Vagina (tissue), 2 donors: ENCODE data around the gene TATDN2. TPM values are rescaled to one million over a fixed set of nuclear protein-coding genes. Genes with fewer than 3 reads are reported as not detected.

Experiments
- DNase-seq, 2 donors: peaks; one replicate each; pipeline ENCODE4 v3.0.0-alpha.2; 2017; ENCODE audit errors: extremely low spot score in 2 of 2
- H3K27ac ChIP-seq: fragments of 200-600 bp; sonication (generic); one replicate; pipeline ENCODE4 v1.5.1; 2019
- H3K27me3 ChIP-seq: fragments of 200-600 bp; sonication (generic); one replicate; pipeline ENCODE4 v1.5.1; 2019
- H3K36me3 ChIP-seq, 2 donors: fragments of 200-600 bp; sonication (generic); one replicate each; pipeline ENCODE4 v1.5.1; 2017 to 2019
- H3K4me1 ChIP-seq: fragments of 200-600 bp; sonication (generic); one replicate; pipeline ENCODE4 v1.5.1; 2019
- H3K4me3 ChIP-seq, 2 donors: fragments of 200-600 bp; sonication (generic); 1 replicate in 1 of 2; 2 replicates in 1 of 2; pipeline ENCODE4 v1.5.1; 2016 to 2019
- H3K9me3 ChIP-seq: fragments of 200-600 bp; sonication (generic); one replicate; pipeline ENCODE4 v1.5.1; 2019
- CTCF ChIP-seq, 3 experiments: fragments of 450-650 bp in 2 of 3; fragments of 200-600 bp in 1 of 3; sonication (generic) in 1 of 3; IDR thresholded peaks; one replicate each; pipeline ENCODE4 v1.5.1; 2017 to 2019; ENCODE audit warnings: antibody characterized with exemption in 3 of 3, mild to moderate bottlenecking in 2 of 3, moderate library complexity in 2 of 3
- POLR2A ChIP-seq, 2 donors: fragments of 450-650 bp; IDR thresholded peaks; one replicate each; pipeline ENCODE4 v1.6.1; 2017; ENCODE audit warnings: antibody characterized with exemption in 2 of 2, mild to moderate bottlenecking in 2 of 2, moderate library complexity in 2 of 2
- POLR2AphosphoS5 ChIP-seq, 2 donors: sonication (generic); formaldehyde crosslinking; IDR thresholded peaks; one replicate each; pipeline ENCODE4 v1.9.0; 2017; ENCODE audit warnings: antibody characterized with exemption in 2 of 2, mild to moderate bottlenecking in 2 of 2, low read depth in 1 of 2; ENCODE audit not compliant: insufficient read depth in 1 of 2
- intact Hi-C: fragments of 100-400 bp; cut with DNase I; formaldehyde crosslinking; loops from one replicate; pipeline ENCODE4 v1.15.1; 2023
- total RNA-seq: library from RNA; depleted of rRNA; stranded (reverse); fragments of >200 nt; gene quantifications from one replicate; pipeline ENCODE4 v1.2.3, GENCODE V29; 2016

TATDN2 gene
- total RNA-seq, 1 donor from 2014 or later = 34.4 TPM

- TF ChIP-seq POLR2AphosphoS5 (IDR thresholded peaks at IDR 0.05; ENCODE audit: insufficient read depth in 1 of 2, low read depth in 1 of 2) (no peak), POLR2A (IDR thresholded peaks at IDR 0.05) (no peak), CTCF (IDR thresholded peaks at IDR 0.05) (no peak)
- no peak for DNase-seq
- H3K9me3 ChIP-seq = no peaks in the 10 kb centered on the region
- no peaks in the 10 kb centered on the region for H3K27me3 ChIP-seq
- intact Hi-C loops = no loop called here
- no peak overlapping the region for H3K27ac ChIP-seq
- no peak overlapping the region for H3K4me3 ChIP-seq
- H3K36me3 ChIP-seq = peaks cover 0 to 17% of the 10 kb centered on the region in 2 donors
- no peaks in the 10 kb centered on the region for H3K4me1 ChIP-seq
These were observed 9.7 kb upstream of the TATDN2 start for GRCh38 chr3:10238345-10239183.

GRCh38 chr3:10240799-10241198 is 7.5 kb upstream of the TATDN2 start:
- Histone ChIP-seq H3K9me3 (no peaks in the 10 kb centered on the region), H3K27ac (no peak overlapping the region), H3K4me3 (no peak overlapping the region), H3K36me3 (peaks cover 0 to 10% of the 10 kb centered on the region in 2 donors), H3K4me1 (no peaks in the 10 kb centered on the region), H3K27me3 (no peaks in the 10 kb centered on the region)
- DNase-seq = no peak
- no peak for TF ChIP-seq POLR2A (IDR thresholded peaks at IDR 0.05)
- no peak for TF ChIP-seq CTCF (IDR thresholded peaks at IDR 0.05)
- TF ChIP-seq POLR2AphosphoS5 (IDR thresholded peaks at IDR 0.05; ENCODE audit: insufficient read depth in 1 of 2, low read depth in 1 of 2) = no peak
- intact Hi-C loops = no loop called here

- peaks cover under 1% of the 10 kb centered on the region for H3K4me1 ChIP-seq
- intact Hi-C loops = no loop called here
- DNase-seq = no peak
- no peaks in the 10 kb centered on the region for H3K9me3 ChIP-seq
- TF ChIP-seq POLR2A (IDR thresholded peaks at IDR 0.05) (no peak), CTCF (IDR thresholded peaks at IDR 0.05) (no peak), POLR2AphosphoS5 (IDR thresholded peaks at IDR 0.05; ENCODE audit: insufficient read depth in 1 of 2, low read depth in 1 of 2) (no peak)
- H3K27me3 ChIP-seq = no peaks in the 10 kb centered on the region
- no peak overlapping the region for H3K27ac ChIP-seq
- no peak overlapping the region for H3K4me3 ChIP-seq
- peaks cover 0 to 10% of the 10 kb centered on the region in 2 donors for H3K36me3 ChIP-seq
These were observed 5.8 kb upstream of the TATDN2 start for GRCh38 chr3:10242182-10243065.

- peaks cover 0 to 7% of the 10 kb centered on the region in 2 donors for H3K36me3 ChIP-seq
These were observed 4.2 kb upstream of the TATDN2 start for GRCh38 chr3:10244009-10244408.

More at GRCh38 chr3:10244009-10244408, 4.2 kb upstream of the TATDN2 start:
- H3K4me3 ChIP-seq = no peak overlapping the region
- TF ChIP-seq POLR2AphosphoS5 (IDR thresholded peaks at IDR 0.05; ENCODE audit: insufficient read depth in 1 of 2, low read depth in 1 of 2) (no peak), POLR2A (IDR thresholded peaks at IDR 0.05) (no peak), CTCF (IDR thresholded peaks at IDR 0.05) (no peak)
- no peaks in the 10 kb centered on the region for H3K9me3 ChIP-seq
- intact Hi-C loops = no loop called here
- peaks cover 7% of the 10 kb centered on the region for H3K4me1 ChIP-seq
- H3K27ac ChIP-seq = no peak overlapping the region
- DNase-seq = no peak
- no peaks in the 10 kb centered on the region for H3K27me3 ChIP-seq
